NCI-H2107 (cell line): ENCODE measurements around the gene HSF2.
"Not testable (repeated sequence)": the region's sequence is repeated elsewhere in the genome, so short reads cannot be mapped to it uniquely, and the experiment has no call there.

ENCODE experiments used
- DNase-seq: peaks from one replicate; lab custom pipeline; 2025; lab: John Stamatoyannopoulos, UW

Gene HSF2

DNA sequence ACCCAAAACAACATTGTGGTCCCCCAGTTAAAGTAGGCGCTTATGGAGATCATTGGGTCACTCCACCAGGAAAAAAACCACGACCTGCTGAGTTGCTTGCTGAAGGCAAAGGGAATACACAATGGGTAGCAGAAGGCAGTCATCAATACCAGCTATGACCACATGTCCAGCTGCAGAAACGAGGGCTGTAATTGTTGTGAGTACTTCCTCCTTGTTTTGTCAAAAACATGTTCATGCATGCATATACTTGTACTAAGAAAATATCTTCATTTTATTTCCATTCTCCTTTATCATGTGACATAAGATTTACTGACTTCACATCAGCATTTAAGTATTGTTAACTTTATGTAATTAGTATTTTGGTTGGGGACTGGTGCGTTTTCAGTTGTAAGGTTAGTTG is 55.2 kb downstream of the HSF2 start:
- DNase-seq: no peak

GRCh38 chr6:122455116-122455515 is 55.7 kb downstream of the HSF2 start:
- not testable (repeated sequence) for DNase-seq

DNA sequence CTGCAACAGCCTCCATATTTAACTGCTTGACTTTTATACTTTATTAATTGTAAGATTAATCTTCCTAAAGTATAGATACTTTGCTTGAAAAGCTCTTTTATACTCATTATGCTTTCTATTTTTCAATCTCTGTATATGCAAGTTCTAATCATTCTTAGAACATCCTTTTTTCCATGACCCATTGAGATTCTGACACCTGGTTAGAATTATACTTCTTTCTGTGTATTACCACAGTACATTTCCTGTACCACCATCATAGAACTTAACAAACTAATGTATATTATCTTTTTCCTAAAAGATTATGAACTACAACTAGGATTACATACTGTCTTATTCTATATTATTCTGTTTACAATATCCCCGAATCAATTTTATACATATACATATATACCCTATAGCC is 58.6 kb downstream of the HSF2 start:
- no peak for DNase-seq

DNA sequence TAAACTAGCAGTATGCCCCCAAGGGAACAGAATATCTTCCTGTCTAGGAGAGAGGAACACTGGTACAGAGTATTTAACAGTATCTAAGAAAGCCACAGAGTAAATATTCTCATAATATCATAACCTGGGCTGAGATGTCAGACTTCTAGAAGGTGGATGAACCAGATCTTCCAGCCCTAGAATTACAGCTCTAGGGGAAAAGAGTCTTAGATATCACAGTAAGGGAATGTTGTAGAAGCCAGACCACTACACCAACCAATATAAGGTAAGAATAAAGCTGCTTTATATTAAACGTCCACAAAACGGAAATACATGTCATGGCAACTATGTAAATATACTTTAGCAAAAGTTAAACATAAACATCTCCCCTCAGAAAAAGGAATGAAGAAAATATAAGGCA is 59.8 kb downstream of the HSF2 start:
- no peak for DNase-seq

DNA sequence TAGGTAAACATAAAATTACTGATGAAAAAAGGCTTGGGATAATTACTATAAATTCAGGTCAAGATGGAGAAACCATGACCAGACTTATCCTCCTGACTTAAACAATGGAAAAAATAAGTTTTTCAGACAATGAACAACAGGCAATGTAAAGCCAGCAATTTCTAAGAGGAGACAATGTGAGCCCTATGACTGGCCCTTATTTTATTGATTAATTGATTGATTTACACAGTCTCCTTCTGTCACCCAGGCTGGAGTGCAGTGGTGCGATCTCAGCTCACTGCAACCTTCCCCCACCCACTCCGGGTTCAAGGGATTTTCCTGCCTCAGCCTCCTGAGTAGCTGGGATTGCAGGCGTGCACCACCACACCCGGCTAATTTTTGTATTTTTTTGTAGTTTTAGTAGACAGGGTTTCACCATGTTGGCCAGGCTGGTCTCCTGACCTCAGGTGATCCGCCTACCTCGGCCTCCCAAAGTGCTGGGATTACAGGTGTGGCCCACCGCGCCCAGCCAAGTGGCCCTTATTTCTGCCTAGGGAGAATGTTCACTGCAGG is 60.5 kb downstream of the HSF2 start:
- DNase-seq: not testable (repeated sequence)

DNA sequence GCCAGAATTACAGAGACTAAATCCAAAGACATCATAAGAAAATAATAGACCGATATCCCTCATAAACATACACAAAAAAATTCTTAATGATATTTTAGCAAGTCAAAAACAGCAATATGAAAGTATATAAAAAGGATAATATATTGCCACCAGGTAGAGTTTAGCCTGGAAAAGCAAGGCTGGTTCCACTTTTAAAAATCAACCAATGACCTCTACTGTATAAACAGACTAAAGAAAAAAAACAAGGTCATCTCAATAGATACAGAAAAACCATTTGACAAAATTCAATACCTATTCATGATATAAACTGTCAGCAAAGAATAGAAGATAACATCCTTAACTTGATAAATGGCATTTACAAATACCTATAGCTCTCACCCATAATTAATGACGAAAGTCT is 62.4 kb downstream of the HSF2 start:
- no peak for DNase-seq

GRCh38 chr6:122471107-122472021 is 71.9 kb downstream of the HSF2 start, which contains the start of gene SERINC1:
SERINC1 (minus strand) TSS chr6:122471807; CDS start chr6:122471737, 70 bp downstream.
- peak; percentile 89 for DNase-seq

DNA sequence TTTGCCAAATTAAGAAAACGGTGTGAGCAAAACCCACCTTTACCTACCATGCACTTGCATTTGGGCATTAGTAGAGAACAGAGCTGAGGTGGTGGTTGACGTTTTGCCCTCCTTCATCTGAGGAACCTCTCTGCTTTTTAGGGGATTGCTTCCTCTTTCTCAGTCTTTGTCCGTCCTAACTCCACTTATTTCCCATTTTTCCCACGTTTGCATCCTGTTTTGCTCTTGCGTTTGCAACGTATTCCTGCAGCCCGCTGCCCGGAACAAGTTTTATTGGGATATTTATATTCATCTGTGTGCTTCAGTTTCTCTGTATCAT is 72.5 kb downstream of the HSF2 start:
- DNase-seq: no peak

DNA sequence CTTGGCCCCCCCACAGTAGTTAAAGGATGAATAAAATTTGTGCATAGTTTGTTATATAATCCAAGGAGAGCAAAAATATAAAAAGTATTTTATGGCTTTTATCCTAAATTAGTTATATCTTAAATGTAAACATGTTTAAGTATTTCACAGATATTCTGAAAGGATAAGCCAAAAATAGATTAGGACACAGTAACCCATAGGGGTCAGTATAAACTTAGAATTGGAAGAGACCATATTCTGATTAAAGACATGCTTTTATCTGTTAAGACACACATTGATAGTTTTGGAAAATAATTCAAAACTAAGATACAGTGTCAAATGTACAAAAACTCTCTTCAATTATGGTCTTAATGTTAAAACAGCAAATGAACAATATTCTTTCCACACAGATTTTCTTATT is 76.7 kb downstream of the HSF2 start:
- no peak for DNase-seq

- DNase-seq: no peak
Observed at GRCh38 chr6:122482750-122483080, 83.3 kb downstream of the HSF2 start.
